ENCODE results near the gene WDR20. TPM values are rescaled to one million over a fixed set of nuclear protein-coding genes. Genes with fewer than 3 reads are reported as not detected.
"Not testable (repeated sequence)": the region's sequence is repeated elsewhere in the genome, so short reads cannot be mapped to it uniquely, and the experiment has no call there.

WDR20 gene
- total RNA-seq, 4 donors from 2014 or later, result 16.0 to 21.9 (median 19.1) TPM

GRCh38 chr14:102241147-102241546, 101.5 kb downstream of the WDR20 start:
- intact Hi-C loops (cut with DNase I), result no loop called here
- H3K27me3 ChIP-seq, result no peaks in the 10 kb centered on the region
- WGBS, 2 donors, result 83% methylated on average over 4 of the region's 4 CpGs

GRCh38 chr14:102243795-102244194, 104.1 kb downstream of the WDR20 start:
- H3K27ac ChIP-seq; H3K36me3 ChIP-seq; H3K4me1 ChIP-seq; intact Hi-C loops (cut with DNase I); H3K9me3 ChIP-seq; H3K4me3 ChIP-seq; H3K27me3 ChIP-seq; DNase-seq: not testable (repeated sequence)
- 89 to 97% methylated on average over 4 of the region's 4 CpGs for whole genome bisulfite sequencing, 2 donors

More at GRCh38 chr14:102241147-102241546, 101.5 kb downstream of the WDR20 start:
- no peak for DNase-seq
- Histone ChIP-seq H3K36me3 (no peaks in the 10 kb centered on the region), H3K4me1 (peaks cover 0 to 7% (median 0%) of the 10 kb centered on the region in 3 donors), H3K9me3 (no peaks in the 10 kb centered on the region), H3K4me3 (no peak overlapping the region), H3K27ac (no peak overlapping the region)
- TF ChIP-seq CTCF (IDR thresholded peaks at IDR 0.05) (no peak), POLR2A (IDR thresholded peaks at IDR 0.05) (no peak)

GRCh38 chr14:102246071-102246470, 106.4 kb downstream of the WDR20 start:
- intact Hi-C loops (cut with DNase I), result no loop called here
- H3K4me3 ChIP-seq, result no peak overlapping the region
- peaks cover 0 to 13% (median 0%) of the 10 kb centered on the region in 3 donors for H3K36me3 ChIP-seq
- H3K27me3 ChIP-seq, result no peaks in the 10 kb centered on the region
- peaks cover 0 to 10% (median 0%) of the 10 kb centered on the region in 3 donors for H3K4me1 ChIP-seq
- no peaks in the 10 kb centered on the region for H3K9me3 ChIP-seq
- TF ChIP-seq POLR2A (IDR thresholded peaks at IDR 0.05), result no peak
- TF ChIP-seq CTCF (IDR thresholded peaks at IDR 0.05), result no peak
- DNase-seq, result no peak
- no peak overlapping the region for H3K27ac ChIP-seq
- WGBS, 2 donors, result 33 to 34% methylated on average over 9 of the region's 9 CpGs

DNA sequence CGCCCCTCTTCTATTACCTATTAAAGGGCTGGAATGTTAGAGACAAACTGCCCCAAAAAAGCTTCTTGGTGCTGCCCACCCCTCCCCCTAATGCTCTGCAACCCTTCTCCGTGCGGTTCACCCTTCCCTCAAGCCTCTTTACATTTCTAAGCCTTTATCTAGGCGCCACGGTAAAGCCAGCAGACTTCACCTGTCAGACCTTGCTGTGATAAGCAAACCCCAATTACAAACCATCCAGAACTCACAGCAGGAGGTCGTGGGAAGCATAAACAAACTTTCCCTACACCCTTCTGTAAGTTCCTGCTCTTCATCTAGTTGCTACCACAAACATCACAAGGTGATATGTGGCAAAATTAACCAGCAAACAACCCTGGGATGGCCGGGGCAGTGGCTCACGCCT, 108.4 kb downstream of the WDR20 start:
- Histone ChIP-seq H3K9me3 (no peaks in the 10 kb centered on the region), H3K27me3 (no peaks in the 10 kb centered on the region), H3K36me3 (peaks cover 0 to 13% (median 0%) of the 10 kb centered on the region in 3 donors), H3K4me1 (peaks cover 0 to 10% (median 0%) of the 10 kb centered on the region in 3 donors), H3K27ac (no peak overlapping the region), H3K4me3 (no peak overlapping the region)
- 82 to 85% methylated on average over 7 to 8 of the region's 8 CpGs for WGBS, 2 donors
- intact Hi-C loops (cut with DNase I), result no loop called here
- TF ChIP-seq POLR2A (IDR thresholded peaks at IDR 0.05) (no peak), CTCF (IDR thresholded peaks at IDR 0.05) (no peak)
- no peak for DNase-seq

DNA sequence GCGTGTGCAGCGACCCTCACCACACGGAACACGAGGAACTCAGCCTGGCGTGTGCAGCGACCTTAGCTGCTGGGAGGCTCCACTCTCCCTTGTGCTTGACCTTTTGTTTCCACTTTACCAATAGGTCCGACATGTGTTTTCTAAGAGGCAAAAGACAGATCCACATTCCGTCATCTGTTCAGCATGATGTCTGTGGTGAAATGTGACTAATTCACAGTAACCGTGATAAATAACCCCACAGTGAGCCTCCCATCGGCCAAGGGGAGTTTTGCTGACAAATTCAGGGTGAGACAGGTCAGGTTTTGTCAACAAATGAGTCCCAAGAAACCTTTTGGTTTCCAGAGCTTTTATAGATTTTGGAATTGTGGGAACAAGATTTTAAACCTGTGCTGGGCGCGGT, 109.3 kb downstream of the WDR20 start:
- Histone ChIP-seq H3K4me1 (peaks cover 0 to 10% (median 0%) of the 10 kb centered on the region in 3 donors), H3K9me3 (no peaks in the 10 kb centered on the region), H3K27me3 (no peaks in the 10 kb centered on the region), H3K4me3 (no peak overlapping the region), H3K36me3 (peaks cover 0 to 13% (median 0%) of the 10 kb centered on the region in 3 donors), H3K27ac (no peak overlapping the region)
- DNase-seq, result no peak
- TF ChIP-seq POLR2A (IDR thresholded peaks at IDR 0.05), result no peak
- TF ChIP-seq CTCF (IDR thresholded peaks at IDR 0.05), result no peak
- 90 to 93% methylated on average over 10 to 11 of the region's 12 CpGs for WGBS, 2 donors
- intact Hi-C loops (cut with DNase I), result no loop called here

- Histone ChIP-seq H3K36me3 (peaks cover 0 to 13% (median 0%) of the 10 kb centered on the region in 3 donors), H3K4me1 (peaks cover 0 to 10% (median 0%) of the 10 kb centered on the region in 3 donors), H3K4me3 (no peak overlapping the region), H3K27me3 (no peaks in the 10 kb centered on the region), H3K27ac (no peak overlapping the region), H3K9me3 (no peaks in the 10 kb centered on the region)
- DNase-seq, result no peak
- 100% methylated on average over 1 of the region's 6 CpGs; no CpG with 5 or more reads in 1 of the 2 donors for WGBS, 2 donors
- intact Hi-C loops (cut with DNase I), result no loop called here
- TF ChIP-seq CTCF (IDR thresholded peaks at IDR 0.05), result no peak
- no peak for TF ChIP-seq POLR2A (IDR thresholded peaks at IDR 0.05)
Observed at GRCh38 chr14:102249981-102250380, 110.3 kb downstream of the WDR20 start.

Data from esophagus squamous epithelium (tissue), 5 donors.